Sigmoid colon (tissue), 7 donors: Measurements from ENCODE around the gene TANGO2. TPM values are rescaled to one million over a fixed set of nuclear protein-coding genes. Genes with fewer than 3 reads are reported as not detected.

Experiments
- DNase-seq: peaks from one replicate; pipeline ENCODE4 v3.0.0-alpha.2; 2019
- H3K27ac ChIP-seq, 4 donors: fragments of 200-600 bp; sonication (generic); one replicate each; pipeline ENCODE4 v1.5.1; 2016 to 2019; ENCODE audit warnings: mild to moderate bottlenecking in 1 of 4
- H3K27me3 ChIP-seq, 3 donors: fragments of 200-600 bp; sonication (generic); one replicate each; pipeline ENCODE4 v1.5.1; 2019; ENCODE audit warnings: mild to moderate bottlenecking in 1 of 3
- H3K36me3 ChIP-seq, 4 donors: fragments of 200-600 bp; sonication (generic); one replicate each; pipeline ENCODE4 v1.5.1; 2016 to 2019
- H3K4me1 ChIP-seq, 4 donors: fragments of 200-600 bp; sonication (generic); one replicate each; pipeline ENCODE4 v1.5.1; 2017 to 2019
- H3K4me3 ChIP-seq, 4 donors: fragments of 200-600 bp; sonication (generic); one replicate each; pipeline ENCODE4 v1.5.1; 2017 to 2019; ENCODE audit warnings: mild to moderate bottlenecking in 2 of 4, moderate library complexity in 1 of 4
- H3K9me3 ChIP-seq, 4 donors: fragments of 200-600 bp in 3 of 4; sonication (generic) in 3 of 4; one replicate each; pipeline versions ENCODE4 v1.5.1 to v1.6.1; 2013 to 2019
- CTCF ChIP-seq, 4 experiments: fragments of 450-650 bp in 3 of 4; fragments of 200-600 bp in 1 of 4; IDR thresholded peaks; one replicate each; pipeline ENCODE4 v1.5.1; 2016 to 2019; ENCODE audit warnings: antibody characterized with exemption in 4 of 4, mild to moderate bottlenecking in 3 of 4, moderate library complexity in 2 of 4
- EP300 ChIP-seq, 4 donors: sonication (generic); formaldehyde crosslinking; IDR thresholded peaks; one replicate each; pipeline ENCODE4 v1.6.1; 2017; ENCODE audit warnings: antibody characterized with exemption in 4 of 4
- POLR2A ChIP-seq, 2 donors: fragments of 450-650 bp; IDR thresholded peaks; one replicate each; pipeline ENCODE4 v1.6.1; 2016; ENCODE audit warnings: antibody characterized with exemption in 2 of 2, mild to moderate bottlenecking in 2 of 2, moderate library complexity in 2 of 2
- POLR2AphosphoS5 ChIP-seq, 4 donors: sonication (generic); formaldehyde crosslinking; IDR thresholded peaks; one replicate each; pipeline ENCODE4 v1.6.1; 2017; ENCODE audit warnings: antibody characterized with exemption in 4 of 4
- WGBS, 2 donors: extraction: QIAGEN DNeasy Blood & Tissue Kit; methylation state at CpG; one replicate each; pipeline ENCODE4 v1.1.7; 2013; 5-methylcytosine and 5-hydroxymethylcytosine counted together
- intact Hi-C: fragments of 100-400 bp; cut with DNase I; formaldehyde crosslinking; loops from one replicate; pipeline ENCODE4 v1.15.1; 2023
- polyA plus RNA-seq, 3 donors: library from polyadenylated mRNA; stranded (reverse); fragments of 200-250 nt; gene quantifications; one replicate each; pipeline ENCODE4 v1.2.3, GENCODE V29; 2013
- total RNA-seq, 4 donors: library from RNA; depleted of rRNA; stranded (reverse); fragments of >200 nt; gene quantifications; one replicate each; pipeline ENCODE4 v1.1.0, GENCODE V29; 2016
- donor health status: healthy with polysubstance abuse.
- donor health status: Bipolar disorder and iron deficiency.
- donor health status: healthy.

Gene TANGO2
- total and polyA plus RNA-seq, 7 donors = 24.2 to 46.2 (median 31.6) TPM

- intact Hi-C loops = no loop called here
- no peaks in the 10 kb centered on the region for H3K27me3 ChIP-seq
- H3K27ac ChIP-seq = peak overlapping the region in 3 of 4 donors; percentile 26 to 63 (median 35)
- no peak for TF ChIP-seq POLR2A (IDR thresholded peaks at IDR 0.05)
- no peak for TF ChIP-seq EP300 (IDR thresholded peaks at IDR 0.05)
- TF ChIP-seq POLR2AphosphoS5 (IDR thresholded peaks at IDR 0.05) = no peak
- TF ChIP-seq CTCF (IDR thresholded peaks at IDR 0.05) = no peak
- peak; percentile 72 for DNase-seq
- WGBS, 2 donors = 1 to 2% methylated on average over 101 of the region's 101 CpGs
- H3K36me3 ChIP-seq = no peaks in the 10 kb centered on the region
- peak overlapping the region; percentile 60 to 71 (median 66) for H3K4me3 ChIP-seq
- H3K9me3 ChIP-seq = no peaks in the 10 kb centered on the region
- H3K4me1 ChIP-seq = peaks cover 0 to 35% (median 27%) of the 10 kb centered on the region in 4 donors
Observed at GRCh38 chr22:20015971-20016733, 4.8 kb upstream of the TANGO2 start.

GRCh38 chr22:20016734-20017621, 3.9 kb upstream of the TANGO2 start, which contains the start of gene ARVCF:
ARVCF (minus strand) TSS chr22:20016823; CDS start chr22:19990794, 26,029 bp downstream.
- Histone ChIP-seq H3K4me1 (peaks cover 0 to 42% (median 34%) of the 10 kb centered on the region in 4 donors), H3K27me3 (no peaks in the 10 kb centered on the region), H3K9me3 (no peaks in the 10 kb centered on the region), H3K36me3 (no peaks in the 10 kb centered on the region), H3K4me3 (peak within 1 kb of the TSS; percentile 60 to 71 (median 66)), H3K27ac (peak within 1 kb of the TSS in 3 of 4 donors; percentile 26 to 63 (median 35))
- DNase-seq = peak; percentile 96
- WGBS, 2 donors = 2% methylated on average over 79 of the region's 79 CpGs
- intact Hi-C loops = no loop called here
- no peak for TF ChIP-seq POLR2A (IDR thresholded peaks at IDR 0.05)
- TF ChIP-seq EP300 (IDR thresholded peaks at IDR 0.05) = no peak
- peak in 2 of 4 donors; percentile 30 to 39 for TF ChIP-seq POLR2AphosphoS5 (IDR thresholded peaks at IDR 0.05)
- peak in 2 of 4 experiments; percentile 16 to 34 for TF ChIP-seq CTCF (IDR thresholded peaks at IDR 0.05)

- no peak for TF ChIP-seq CTCF (IDR thresholded peaks at IDR 0.05)
- TF ChIP-seq EP300 (IDR thresholded peaks at IDR 0.05) = no peak
- TF ChIP-seq POLR2A (IDR thresholded peaks at IDR 0.05) = no peak
- TF ChIP-seq POLR2AphosphoS5 (IDR thresholded peaks at IDR 0.05) = no peak
- intact Hi-C loops = no loop called here
- 49 to 61% methylated on average over 9 of the region's 9 CpGs for WGBS, 2 donors
- peaks cover 0 to 48% (median 40%) of the 10 kb centered on the region in 4 donors for H3K4me1 ChIP-seq
- no peaks in the 10 kb centered on the region for H3K36me3 ChIP-seq
- H3K27me3 ChIP-seq = no peaks in the 10 kb centered on the region
- DNase-seq = no peak
- H3K4me3 ChIP-seq = no peak overlapping the region
- no peaks in the 10 kb centered on the region for H3K9me3 ChIP-seq
- no peak overlapping the region for H3K27ac ChIP-seq
Observed at GRCh38 chr22:20017622-20017958, 3.3 kb upstream of the TANGO2 start.

GRCh38 chr22:20018001-20018400, 2.9 kb upstream of the TANGO2 start:
- Histone ChIP-seq H3K36me3 (no peaks in the 10 kb centered on the region), H3K27ac (no peak overlapping the region), H3K4me1 (peaks cover 0 to 49% (median 42%) of the 10 kb centered on the region in 4 donors), H3K27me3 (no peaks in the 10 kb centered on the region), H3K9me3 (no peaks in the 10 kb centered on the region), H3K4me3 (no peak overlapping the region)
- 84 to 88% methylated on average over 5 of the region's 5 CpGs for WGBS, 2 donors
- TF ChIP-seq POLR2AphosphoS5 (IDR thresholded peaks at IDR 0.05) (no peak), CTCF (IDR thresholded peaks at IDR 0.05) (no peak), POLR2A (IDR thresholded peaks at IDR 0.05) (no peak), EP300 (IDR thresholded peaks at IDR 0.05) (no peak)
- no peak for DNase-seq
- intact Hi-C loops = no loop called here
